ENCODE measurements around the gene XRN1.
"Not testable (repeated sequence)": the region's sequence is repeated elsewhere in the genome, so short reads cannot be mapped to it uniquely, and the experiment has no call there.

Gene XRN1

DNA sequence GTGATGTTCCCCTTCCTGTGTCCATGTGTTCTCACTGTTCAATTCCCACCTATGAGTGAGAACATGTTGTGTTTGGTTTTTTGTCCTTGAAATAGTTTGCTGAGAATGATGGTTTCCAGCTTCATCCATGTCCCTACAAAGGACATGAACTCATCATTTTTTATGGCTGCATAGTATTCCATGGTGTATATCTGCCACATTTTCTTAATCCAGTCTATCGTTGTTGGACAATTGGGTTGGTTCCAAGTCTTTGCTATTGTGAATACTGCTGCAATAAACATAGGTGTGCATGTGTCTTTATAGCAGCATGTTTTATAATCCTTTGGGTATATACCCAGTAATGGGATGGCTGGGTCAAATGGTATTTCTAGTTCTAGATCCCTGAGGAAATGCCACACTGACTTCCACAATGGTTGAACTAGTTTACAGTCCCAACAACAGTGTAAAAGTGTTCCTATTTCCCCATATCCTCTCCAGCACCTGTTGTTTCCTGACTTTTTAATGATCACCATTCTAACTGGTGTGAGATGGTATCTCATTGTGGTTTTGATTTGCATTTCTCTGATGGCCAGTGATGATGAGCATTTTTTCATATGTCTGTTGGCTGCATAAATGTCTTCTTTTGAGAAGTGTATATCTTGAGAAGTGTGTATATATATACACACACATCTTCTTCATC, 123.4 kb downstream of the XRN1 start:
- DNase-seq = not testable (repeated sequence)

DNA sequence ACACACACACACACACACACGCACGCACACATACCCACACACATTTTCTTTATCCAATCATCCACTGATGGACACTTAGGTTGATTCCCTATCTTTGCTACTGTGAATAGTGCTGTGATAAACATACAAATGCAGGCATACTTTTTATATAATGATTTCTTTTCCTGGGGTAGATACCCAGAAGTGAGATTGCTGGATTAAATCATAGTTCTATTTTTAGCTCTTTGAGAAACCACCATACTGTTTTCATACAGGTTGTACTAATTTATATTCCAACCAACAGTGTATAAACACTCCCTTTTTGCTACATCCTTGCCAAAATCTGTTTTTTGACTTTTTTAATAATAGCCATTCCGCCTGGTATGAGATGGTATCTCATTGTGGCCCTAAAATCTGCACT, 127.9 kb downstream of the XRN1 start:
- DNase-seq = no peak

DNA sequence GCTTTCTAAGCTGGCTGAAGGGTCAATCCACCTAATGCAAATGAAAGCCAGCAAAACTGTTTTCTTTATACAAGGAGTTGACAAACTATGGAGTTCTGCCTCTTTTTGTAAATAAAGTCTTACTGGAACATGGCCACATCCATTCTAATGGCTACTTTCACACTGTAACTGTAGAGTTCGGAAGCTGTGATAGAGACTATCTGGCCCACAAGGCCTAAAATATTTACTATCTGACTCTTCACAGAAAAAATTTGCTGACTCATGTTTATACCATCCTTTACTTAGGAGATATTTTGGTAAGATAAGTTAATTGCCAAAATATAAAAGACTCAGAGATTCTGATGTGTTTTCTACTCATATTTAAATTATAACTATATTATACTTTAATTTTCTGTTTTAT, 128.7 kb downstream of the XRN1 start:
- no peak for DNase-seq

DNA sequence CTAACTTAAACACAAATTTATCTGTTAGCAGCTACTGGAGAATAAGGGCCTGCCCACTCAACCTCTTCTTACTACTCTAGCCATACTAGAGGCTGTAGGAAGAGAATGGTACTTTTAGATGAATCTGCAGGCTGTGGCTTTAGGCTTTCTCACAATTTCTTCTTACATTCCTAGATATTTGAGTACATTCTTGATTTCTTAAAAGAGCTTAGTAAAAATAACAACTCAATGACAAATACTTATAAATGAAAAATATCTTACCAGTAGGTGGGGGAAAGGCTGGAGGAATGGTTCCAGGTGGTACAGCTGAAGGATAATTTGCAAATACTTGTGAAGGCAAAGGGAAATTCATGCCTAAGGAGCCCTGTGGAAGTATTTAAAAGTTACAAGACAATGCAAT, 129.5 kb downstream of the XRN1 start:
- no peak for DNase-seq

DNA sequence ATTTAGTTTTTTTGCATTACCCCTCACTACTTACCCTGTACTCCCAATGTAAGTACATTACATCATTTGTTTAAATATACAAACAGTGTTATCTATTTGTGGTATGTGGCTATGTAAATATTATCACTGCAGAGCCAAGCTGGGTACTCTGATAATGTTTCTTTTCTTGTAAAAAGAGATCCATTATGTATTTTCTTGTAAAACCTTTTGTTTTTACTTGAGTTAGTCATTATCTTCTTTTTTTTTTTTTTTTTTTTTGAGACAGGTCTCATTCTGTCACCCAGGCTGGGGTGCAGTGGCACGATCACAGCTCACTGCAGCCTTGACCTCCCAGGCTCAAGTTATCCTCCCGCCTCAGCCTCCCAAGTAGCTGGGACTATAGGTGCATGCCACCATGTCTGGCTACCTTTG, 131.9 kb downstream of the XRN1 start:
- not testable (repeated sequence) for DNase-seq

DNA sequence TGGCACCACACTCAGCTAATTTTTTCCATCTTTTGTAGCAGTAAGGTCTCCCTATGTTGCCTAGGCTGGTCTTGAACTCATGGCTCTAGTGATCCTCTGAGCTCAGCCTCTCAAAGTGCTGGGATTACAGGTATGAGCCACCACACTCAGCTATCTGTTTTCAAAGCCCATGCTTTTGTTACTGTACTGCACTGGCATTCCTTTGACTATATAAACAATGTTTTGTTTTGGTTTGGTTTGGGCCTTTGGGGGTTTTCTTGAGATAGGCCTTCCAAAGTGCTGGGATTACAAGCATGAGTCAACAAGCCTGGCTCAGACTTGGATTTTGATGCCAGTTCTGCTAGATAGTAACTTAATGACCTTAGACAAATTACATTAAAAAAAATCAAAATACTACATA, 132.8 kb downstream of the XRN1 start:
- DNase-seq = no peak

DNA sequence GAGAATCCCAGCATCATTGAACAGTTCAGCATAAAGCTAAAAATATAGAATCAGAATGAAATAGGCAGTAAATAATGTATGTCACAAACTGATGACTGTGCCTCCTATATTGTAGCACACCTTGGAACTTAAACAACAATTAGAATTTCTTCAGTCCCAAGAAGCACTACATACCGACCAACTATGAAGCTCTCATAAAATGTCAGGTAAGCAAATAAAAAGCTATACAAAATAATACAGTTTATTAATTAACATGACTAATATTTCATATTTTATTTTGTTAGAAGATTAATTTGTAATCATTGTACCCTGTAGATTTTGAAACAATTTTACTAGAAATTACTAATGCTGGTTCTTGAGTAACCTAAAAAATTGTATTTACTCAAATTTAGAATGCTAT, 137.4 kb downstream of the XRN1 start:
- DNase-seq = no peak

DNA sequence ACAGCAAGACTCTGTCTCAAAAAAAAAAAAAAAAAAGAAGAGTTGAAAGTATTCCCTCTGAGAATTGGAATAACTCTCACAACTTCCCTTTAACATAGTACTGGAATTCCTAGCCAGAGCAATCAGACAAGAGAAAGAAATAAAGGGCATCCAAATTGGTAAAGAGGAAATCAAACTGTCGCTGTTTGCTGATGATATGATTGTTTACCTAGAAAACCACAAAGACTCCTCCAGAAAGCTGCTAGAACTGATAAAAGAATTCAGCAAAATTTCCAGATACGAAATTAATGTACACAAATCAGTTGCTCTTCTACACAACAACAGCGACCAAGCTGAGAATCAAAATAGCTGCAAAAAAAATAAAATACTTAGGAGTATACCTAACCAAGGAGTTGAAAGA, 145.0 kb downstream of the XRN1 start:
- not testable (repeated sequence) for DNase-seq

DNA sequence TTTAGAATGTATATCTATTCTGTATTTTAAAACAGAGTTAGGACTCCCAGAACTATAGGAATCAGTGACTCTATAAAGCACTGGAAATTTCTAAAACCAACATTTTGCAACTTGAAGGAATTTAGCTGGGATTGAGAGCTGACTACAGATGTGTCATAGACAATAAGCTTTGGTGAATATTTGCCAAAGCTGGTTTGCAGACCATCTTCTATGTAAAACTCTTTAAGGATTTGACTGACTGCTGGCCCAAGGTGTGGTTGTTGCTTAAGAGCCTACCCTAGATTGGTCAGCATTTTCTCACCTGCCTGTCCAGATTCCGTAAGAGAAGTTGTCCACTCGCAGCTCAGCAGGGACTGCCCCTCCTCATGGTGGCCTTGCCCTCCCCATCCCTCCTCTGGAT, 149.2 kb downstream of the XRN1 start:
- no peak for DNase-seq

DNA sequence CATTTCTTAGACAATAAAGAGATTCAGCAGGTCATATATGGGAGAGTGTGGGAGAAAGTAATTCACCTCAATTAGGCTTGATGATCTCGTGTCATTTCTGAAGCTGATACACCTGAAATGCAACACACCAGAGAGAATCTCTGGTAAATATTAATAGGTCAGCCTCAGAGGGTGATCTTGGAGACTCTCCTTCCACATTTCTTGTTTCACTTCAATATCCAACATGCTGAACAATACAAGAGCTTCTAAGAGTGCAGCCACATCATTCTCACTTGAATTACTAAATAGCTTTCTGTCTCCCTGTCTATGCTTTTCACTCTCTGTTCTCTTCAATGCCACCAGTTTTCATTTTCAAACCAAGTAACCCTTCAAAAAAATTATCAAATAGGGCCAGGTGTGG, 151.3 kb downstream of the XRN1 start:
- no peak for DNase-seq

DNA sequence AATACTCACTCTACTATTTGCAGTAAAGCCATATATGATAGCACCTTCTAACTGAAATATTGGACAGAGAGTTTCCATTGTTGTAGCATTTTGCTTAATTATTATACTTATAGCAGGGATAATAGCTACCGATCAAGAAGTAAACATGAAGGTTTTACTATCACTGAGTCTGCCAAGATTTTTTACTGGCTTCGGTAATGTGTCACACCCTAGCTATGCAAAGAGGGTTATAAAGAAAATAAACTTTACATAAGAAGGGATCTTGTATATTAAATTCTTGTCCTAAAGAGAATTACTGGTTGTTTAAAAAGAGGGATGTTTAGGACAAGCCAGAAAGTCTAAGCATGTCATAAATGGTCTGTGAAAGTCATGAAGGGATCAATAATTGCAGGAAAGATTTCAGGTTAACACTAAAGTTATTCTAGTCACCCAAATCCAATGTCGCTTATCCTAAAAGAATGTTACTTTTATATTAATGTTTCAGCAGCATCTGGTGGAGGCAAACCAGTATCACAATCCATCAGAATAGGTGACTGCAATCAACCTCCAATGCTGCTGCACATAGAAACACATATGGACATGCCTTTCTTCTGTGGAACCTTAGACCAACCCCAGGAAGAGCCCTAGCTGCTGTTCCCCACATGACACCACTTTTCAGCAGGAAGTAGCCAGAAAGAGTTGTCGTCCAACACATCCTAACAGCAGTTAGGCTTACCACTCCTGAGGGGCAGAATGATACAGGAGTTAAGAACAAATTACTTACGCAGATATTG, 159.8 kb downstream of the XRN1 start:
- no peak for DNase-seq

DNA sequence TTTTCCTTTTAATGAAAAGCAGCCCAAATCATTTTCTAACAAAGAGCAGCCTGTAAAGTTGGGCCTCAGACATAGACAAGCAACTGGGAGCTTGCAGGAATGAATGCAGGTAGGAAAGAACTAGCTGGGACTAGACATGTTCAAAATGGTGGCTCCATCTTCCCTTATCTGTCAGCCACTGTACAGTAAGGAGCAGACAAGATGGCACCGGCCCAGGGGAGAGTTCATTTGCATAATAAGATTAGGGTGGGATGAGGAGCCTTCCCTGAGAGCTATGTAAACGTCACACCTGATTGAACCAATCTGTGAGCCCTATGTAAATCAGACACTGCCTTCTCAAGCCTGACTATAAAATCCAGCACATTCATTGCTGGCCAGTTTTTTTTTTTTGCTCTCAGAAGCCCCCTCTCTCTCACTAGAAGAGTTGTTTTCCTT, 162.7 kb downstream of the XRN1 start:
- no peak for DNase-seq

DNA sequence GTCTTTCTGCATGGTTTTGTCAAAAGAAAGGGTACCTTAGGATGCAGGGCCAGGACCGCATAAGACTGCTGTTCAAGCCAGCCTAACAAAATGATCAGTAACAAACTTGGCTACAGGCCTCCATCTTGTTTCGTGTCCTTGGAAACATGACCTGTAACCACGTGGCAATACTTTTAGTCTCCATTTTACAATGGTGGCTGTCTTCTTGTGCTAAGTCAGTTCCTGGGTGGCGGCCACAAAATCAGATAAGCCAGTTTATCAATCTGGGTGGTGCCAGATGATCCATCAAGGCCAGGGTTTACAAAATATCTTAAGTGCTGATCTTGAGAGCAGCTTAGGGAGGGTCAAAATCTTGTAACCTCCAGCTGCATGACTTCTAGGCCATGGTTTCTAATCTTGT, 165.3 kb downstream of the XRN1 start:
- DNase-seq = no peak

DNA sequence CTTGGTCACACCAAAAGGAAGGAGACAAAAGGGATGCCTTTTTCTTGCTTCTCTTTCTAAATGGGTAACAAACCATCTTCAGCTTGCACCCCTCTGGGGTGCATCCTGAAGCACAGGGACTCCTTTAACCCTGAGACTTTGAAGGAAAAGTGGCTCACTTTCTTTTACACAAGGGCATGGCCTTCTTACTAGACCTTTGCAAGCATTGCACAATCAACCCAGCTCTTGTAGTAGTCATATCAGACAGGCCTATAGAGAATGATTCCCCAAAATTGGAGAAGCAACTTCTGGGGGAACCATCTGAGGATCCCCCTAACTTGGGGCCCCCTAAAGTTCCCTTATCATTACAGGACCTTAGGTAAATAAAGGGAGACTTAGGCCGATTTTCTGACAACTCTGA, 166.4 kb downstream of the XRN1 start:
- no peak for DNase-seq

DNA sequence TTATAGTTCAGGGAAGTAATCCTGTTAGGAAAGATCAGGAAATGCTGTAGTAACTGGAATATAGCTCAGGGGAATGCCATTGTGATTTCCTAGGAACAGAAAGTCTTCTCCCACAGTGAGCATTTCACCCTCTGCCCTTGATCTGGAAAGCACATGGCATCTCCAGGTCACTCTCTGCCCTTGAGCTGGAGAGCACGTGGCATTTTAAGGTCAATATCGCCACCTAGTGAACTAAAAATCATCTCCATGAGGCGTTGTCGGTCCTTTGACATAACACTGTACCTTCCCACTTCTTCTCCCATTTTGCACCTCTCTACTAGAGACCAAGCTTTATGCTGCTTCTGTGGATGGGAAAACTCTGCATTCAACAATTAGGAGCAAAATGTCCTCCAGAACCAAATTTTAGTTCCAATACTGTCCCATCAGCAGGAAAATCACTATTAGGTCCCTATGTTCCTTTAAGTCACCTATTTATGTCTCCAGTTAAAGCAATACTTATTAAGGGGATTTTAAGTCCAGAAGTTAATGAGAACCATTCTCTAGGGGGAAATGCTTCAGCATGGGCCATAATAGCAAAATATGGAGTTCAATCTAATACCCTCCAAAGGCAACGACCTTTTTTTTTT, 167.8 kb downstream of the XRN1 start:
- DNase-seq = peak; percentile 50

DNA sequence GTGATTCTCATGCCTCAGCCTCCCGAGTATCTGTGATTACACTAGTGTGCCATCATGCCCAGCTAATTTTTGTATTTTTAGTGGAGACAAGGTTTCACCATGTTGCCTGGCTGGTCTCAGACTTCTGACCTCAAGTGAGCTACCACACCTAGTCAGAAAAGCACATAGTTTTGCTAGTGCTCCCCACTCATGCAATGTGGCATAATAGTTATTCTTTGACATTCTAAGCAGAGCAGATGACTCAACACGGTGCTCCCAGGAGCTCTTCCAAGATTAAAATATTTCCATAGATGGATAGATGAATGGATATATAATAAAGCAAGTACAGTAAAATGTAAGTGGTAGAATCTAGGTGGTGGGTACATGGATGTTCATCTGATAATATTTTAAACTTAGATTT, 169.4 kb downstream of the XRN1 start:
- DNase-seq = no peak

DNA sequence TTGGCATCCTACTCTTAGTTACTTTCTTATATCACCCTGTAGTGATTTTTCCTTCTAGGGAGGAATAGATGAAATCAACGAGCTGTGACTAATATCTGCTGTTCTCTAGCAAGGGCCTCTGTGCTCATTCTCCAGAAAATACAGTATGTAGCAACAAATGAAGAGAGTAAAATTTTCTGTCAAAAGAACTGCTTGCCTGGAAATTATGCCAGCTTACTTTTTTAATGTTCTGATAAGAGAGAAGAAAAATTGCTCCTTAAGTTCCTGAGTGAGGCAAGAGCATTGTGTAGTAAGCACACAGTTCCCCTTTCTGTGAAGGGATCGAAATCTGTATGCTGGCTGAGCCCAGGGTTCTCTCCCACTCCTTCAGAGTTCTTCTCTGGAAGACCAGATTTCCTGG, 171.1 kb downstream of the XRN1 start:
- no peak for DNase-seq

DNA sequence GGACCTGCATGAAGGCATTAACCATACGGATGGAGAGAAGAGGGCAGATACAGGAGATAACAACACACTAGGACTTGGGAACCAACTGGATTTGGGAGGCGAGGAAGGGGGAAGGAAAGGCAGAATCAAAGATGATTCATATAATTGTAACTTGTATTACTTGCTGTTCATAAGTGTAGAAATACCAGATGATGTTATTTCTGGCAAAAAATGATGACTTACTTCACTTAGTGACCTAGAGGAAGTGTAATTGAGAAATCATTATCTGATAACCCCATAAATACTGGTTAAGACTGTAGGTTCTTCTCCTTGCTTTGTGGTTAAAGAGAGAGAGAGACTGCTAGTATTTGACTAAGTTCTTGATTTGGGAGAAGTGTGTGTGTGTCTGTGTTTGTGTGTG, 172.0 kb downstream of the XRN1 start:
- DNase-seq = no peak

DNA sequence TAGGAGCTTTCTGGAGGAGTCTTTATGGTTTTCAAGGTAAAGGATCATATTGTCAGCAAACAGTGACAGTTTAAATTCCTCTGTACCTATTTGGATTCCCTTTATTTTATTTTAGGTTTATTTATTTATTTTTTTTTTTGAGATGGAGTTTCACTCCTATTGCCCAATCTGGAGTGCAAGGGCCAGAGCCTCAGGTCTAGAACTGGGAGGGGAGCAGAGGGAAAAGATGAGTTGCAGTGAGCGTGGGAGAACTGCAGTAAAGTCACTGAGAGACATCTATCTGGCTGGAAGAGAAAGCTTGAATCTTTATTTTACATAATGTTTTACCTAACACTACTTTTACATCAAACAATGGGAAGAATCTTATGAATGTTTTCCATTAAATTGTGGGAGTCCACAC, 172.9 kb downstream of the XRN1 start:
- DNase-seq = no peak

DNA sequence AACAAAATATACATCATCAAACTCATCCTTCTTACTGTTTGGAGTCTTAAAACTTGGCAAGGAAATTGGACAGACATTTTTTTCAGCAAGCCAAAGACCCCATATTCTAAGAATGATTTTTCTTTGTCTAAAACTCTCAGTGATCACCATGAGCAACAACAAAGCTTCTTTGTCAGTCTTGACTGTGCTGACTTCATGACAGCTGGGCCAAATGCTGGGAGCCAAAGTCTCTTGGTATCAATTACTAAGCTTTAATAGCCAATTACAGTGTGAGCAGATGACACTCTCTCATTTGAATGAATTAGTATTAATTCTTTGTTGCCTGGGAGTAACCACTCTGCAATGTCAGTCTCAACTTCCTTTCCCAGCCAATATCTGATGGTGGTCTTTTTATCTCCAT, 174.3 kb downstream of the XRN1 start:
- no peak for DNase-seq

DNA sequence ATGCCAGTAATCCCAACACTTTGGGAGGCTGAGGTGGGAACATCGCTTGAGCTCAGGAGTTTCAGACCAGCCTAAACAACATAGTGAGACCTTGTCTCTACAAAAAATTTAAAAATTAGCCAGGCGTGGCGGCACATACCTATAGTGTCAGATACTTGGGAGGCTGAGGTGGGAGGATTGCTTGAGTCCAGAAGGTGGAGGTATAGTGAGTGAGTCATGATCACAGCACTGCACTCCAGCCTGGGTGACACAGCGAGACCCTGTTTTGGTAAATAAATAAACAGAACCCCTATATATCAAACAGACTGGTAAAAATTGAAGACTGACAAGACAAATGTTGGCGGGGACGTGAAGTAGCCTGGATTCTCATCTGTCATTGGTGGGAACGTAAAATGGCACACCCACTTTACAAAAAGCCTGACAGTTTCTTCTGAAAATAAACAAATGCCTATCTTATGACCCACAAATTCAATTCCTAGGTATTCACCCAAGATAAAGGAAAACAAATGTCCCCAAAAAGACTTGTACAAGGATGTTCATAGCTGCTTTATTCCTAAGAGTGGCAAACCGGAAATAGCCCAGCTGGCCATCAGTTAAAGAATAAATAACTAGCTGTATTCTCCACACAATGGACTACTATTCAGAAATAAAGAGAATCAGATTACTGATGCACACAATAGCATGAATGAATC, 175.5 kb downstream of the XRN1 start:
- DNase-seq = no peak

DNA sequence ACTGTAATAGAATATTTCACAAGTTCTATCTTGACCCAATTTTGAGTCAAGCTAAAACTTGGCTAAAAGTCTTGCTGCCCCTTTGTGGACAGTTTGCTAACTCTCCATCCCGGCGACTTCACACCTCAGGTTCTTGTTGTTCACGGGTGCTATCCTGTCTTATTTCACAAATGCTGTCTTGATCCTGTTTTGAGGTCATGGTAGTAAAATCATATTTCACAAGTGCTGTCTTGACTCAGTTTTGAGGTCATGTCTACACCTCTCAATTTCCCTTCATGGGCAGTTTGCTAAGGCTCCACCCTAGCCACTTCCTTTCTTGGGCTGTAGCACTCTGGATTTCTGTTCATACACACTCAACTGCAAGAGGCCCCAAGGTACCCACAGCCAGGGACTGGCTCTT, 177.4 kb downstream of the XRN1 start:
- DNase-seq = no peak

DNA sequence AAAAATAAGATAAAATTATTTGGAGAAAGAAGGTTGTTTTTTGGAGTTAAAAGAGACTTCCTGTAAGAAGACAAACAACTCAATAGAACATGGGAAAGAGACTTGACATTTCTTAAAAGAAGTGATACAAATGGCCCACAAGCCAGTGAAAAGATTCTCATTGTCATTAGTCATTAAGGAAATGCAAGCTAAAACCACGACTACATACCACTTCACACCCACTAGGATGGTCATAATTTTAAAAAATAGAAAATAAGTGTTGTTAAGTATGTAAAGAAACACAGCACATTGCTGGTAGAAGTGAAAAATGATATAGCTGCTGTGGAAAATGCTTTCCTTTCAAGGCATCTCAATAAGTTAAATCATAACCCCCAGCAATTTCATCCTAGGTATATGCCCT, 178.1 kb downstream of the XRN1 start:
- no peak for DNase-seq

DNA sequence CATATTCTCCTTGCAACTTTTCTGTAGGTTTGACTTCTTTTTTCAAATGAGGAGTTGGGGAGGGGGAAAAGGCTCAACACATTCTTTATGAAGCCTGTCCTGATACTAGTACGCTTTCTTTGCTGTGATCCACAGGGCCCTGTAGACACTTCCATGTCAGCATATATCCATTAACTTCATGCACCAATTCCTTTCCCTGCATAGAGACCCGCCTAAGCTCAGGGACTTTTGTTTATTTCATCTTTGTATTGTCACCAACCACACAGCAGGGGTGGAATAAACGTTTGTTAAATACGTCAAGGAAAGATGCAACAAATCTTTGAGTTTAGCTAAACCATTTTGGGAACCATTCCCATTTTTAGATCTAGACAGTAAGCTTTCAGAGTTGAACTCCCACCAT, 179.4 kb downstream of the XRN1 start:
- no peak for DNase-seq
